ENCODE data around the gene MARCO.

Gene MARCO

DNA sequence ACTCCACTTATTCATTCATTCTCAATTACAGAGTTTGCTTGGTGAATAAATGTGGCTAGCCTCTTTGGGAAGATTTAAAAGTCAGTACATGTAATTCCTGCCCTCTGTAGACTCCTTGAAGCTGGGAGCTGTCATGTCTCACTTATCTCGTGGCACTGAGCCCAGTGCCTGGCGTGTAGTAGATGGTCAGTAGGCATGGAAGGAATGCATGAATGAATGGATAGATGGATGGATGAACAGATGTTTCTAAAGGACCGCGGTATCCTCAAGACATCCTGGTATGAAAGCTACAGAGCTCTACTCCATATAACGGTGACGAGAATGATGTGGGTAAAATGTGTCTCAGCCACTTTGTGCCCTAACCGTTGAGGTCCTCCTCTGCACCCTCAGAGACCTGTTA lies 83.0 kb downstream of the MARCO start:
- no peak for TF ChIP-seq POLR2AphosphoS5 (IDR thresholded peaks at IDR 0.05; ENCODE audit: low read depth, low read length)
- TF ChIP-seq, protein P1, sequence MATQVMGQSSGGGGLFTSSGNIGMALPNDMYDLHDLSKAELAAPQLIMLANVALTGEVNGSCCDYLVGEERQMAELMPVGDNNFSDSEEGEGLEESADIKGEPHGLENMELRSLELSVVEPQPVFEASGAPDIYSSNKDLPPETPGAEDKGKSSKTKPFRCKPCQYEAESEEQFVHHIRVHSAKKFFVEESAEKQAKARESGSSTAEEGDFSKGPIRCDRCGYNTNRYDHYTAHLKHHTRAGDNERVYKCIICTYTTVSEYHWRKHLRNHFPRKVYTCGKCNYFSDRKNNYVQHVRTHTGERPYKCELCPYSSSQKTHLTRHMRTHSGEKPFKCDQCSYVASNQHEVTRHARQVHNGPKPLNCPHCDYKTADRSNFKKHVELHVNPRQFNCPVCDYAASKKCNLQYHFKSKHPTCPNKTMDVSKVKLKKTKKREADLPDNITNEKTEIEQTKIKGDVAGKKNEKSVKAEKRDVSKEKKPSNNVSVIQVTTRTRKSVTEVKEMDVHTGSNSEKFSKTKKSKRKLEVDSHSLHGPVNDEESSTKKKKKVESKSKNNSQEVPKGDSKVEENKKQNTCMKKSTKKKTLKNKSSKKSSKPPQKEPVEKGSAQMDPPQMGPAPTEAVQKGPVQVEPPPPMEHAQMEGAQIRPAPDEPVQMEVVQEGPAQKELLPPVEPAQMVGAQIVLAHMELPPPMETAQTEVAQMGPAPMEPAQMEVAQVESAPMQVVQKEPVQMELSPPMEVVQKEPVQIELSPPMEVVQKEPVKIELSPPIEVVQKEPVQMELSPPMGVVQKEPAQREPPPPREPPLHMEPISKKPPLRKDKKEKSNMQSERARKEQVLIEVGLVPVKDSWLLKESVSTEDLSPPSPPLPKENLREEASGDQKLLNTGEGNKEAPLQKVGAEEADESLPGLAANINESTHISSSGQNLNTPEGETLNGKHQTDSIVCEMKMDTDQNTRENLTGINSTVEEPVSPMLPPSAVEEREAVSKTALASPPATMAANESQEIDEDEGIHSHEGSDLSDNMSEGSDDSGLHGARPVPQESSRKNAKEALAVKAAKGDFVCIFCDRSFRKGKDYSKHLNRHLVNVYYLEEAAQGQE (IDR thresholded peaks at IDR 0.05; ENCODE audit: insufficient read depth in 1 of 2, low read depth in 2 of 2, low read length in 2 of 2), result no peak
- TF ChIP-seq SIN3A (IDR thresholded peaks at IDR 0.05; ENCODE audit: borderline replicate concordance, insufficient read depth, low read length), result no peak
- no peak for TF ChIP-seq FOXP2 (optimal IDR thresholded peaks at IDR 0.05; ENCODE audit: borderline replicate concordance, extremely low read depth, extremely low read length, insufficient read depth)
- no peak for TF ChIP-seq TAF1 (IDR thresholded peaks at IDR 0.05; ENCODE audit: borderline replicate concordance, insufficient read depth, low read length)

- no peak for TF ChIP-seq SIN3A (IDR thresholded peaks at IDR 0.05; ENCODE audit: borderline replicate concordance, insufficient read depth, low read length)
- no peak for TF ChIP-seq TAF1 (IDR thresholded peaks at IDR 0.05; ENCODE audit: borderline replicate concordance, insufficient read depth, low read length)
- TF ChIP-seq FOXP2 (optimal IDR thresholded peaks at IDR 0.05; ENCODE audit: borderline replicate concordance, extremely low read depth, extremely low read length, insufficient read depth), result no peak
- no peak for TF ChIP-seq POLR2AphosphoS5 (IDR thresholded peaks at IDR 0.05; ENCODE audit: low read depth, low read length)
- TF ChIP-seq, protein P1 (IDR thresholded peaks at IDR 0.05; ENCODE audit: insufficient read depth in 1 of 2, low read depth in 2 of 2, low read length in 2 of 2), result no peak
Measured at GRCh38 chr2:119025762-119026351, 83.9 kb downstream of the MARCO start.

GRCh38 chr2:119026890-119027289 lies 84.9 kb downstream of the MARCO start:
- TF ChIP-seq SIN3A (IDR thresholded peaks at IDR 0.05; ENCODE audit: borderline replicate concordance, insufficient read depth, low read length) (no peak), POLR2AphosphoS5 (IDR thresholded peaks at IDR 0.05; ENCODE audit: low read depth, low read length) (no peak), FOXP2 (optimal IDR thresholded peaks at IDR 0.05; ENCODE audit: borderline replicate concordance, extremely low read depth, extremely low read length, insufficient read depth) (no peak), TAF1 (IDR thresholded peaks at IDR 0.05; ENCODE audit: borderline replicate concordance, insufficient read depth, low read length) (no peak)
- TF ChIP-seq, protein P1 (IDR thresholded peaks at IDR 0.05; ENCODE audit: insufficient read depth in 1 of 2, low read depth in 2 of 2, low read length in 2 of 2), result no peak

DNA sequence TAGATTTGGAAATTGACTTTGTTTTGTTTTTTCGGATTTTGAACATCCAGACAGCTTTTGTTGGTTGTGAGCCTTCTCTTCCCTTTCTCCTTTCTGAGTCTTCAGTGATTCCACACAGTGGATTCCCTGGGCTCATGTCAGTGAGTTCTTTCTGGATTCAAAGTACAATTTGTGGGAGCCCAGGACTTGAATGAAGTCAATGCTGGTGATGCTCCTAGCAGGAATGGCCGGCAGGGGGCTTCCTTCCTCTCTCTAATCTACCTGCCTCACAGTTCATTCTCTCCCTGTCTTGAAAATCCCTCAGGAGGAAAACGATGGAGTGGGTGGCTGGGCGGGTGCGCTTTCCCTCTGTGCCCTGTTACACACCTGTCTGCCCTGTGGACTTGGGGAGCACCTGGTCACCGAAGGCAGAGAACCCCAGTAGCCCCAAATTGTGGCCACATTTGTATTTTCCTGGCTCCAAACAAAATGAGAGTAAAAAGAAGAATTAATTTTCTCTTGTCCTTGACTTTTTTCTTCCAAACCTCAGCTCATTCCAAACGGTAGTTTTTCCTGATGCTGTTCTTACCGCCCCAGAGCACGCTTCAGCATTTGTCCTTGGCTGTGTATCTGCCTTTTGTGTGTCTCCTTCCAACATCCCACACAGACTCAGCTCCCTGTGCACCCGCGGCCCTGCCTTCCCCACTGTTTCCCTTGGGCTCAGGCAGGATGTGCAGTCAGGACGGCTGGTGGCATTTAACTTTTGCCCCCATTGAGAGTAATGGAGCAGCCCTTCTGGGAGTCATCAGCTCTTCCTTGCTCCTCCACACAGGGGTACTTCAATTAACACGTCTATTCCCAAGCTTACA lies 86.6 kb downstream of the MARCO start:
- TF ChIP-seq SIN3A (IDR thresholded peaks at IDR 0.05; ENCODE audit: borderline replicate concordance, insufficient read depth, low read length) (no peak), POLR2AphosphoS5 (IDR thresholded peaks at IDR 0.05; ENCODE audit: low read depth, low read length) (no peak), FOXP2 (optimal IDR thresholded peaks at IDR 0.05; ENCODE audit: borderline replicate concordance, extremely low read depth, extremely low read length, insufficient read depth) (no peak), TAF1 (IDR thresholded peaks at IDR 0.05; ENCODE audit: borderline replicate concordance, insufficient read depth, low read length) (no peak)
- TF ChIP-seq, protein P1 (IDR thresholded peaks at IDR 0.05; ENCODE audit: insufficient read depth in 1 of 2, low read depth in 2 of 2, low read length in 2 of 2), result no peak

Measured in PFSK-1 (cell line).